ENCODE data around the gene RPAP2. TPM values are rescaled to one million over a fixed set of nuclear protein-coding genes. Genes with fewer than 3 reads are reported as not detected.
"Not testable (repeated sequence)": the region's sequence is repeated elsewhere in the genome, so short reads cannot be mapped to it uniquely, and the experiment has no call there.

The RPAP2 gene
- total RNA-seq, 1 donor from 2014 or later = 2.6 TPM

DNA sequence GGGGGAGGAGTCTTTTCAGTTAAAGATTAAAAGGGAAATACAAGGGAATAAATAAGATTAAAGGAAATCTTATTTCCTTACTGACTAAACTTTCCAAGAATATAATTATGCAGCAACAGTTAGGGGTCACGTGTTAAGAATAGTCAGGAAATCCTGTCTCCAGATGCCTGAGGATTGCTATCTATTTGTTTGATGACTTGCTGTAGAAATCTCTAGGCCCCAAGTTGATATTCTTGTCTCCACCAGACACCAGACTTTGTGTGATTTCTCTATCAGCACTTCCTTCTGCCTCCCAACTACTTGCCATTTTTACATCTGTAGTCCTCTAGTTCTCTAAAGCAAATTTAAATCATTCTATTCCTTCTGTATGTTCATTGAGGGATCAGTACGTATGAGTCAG, 77.5 kb downstream of the RPAP2 start:
- peak in 1 of 2 donors; percentile 57 for DNase-seq (ENCODE audit: low read depth in 2 of 2)

DNA sequence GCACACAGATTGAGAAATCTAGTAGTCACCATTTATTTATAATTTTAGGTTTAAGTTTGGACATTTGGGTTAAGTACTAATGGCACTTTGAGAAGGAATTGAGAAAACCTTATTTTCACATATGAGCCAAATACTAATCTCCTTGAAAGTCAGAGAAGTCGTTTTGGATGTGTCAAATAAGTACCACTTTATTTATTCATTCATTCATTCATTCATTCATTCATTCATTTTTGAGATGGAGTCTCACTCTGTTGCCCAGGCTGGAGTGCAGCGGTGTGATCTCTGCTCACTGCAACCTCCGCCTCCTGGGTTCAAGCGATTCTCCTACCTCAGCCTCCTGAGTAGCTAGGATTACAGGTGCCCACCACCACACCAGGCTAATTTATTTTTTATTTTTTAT, 79.1 kb downstream of the RPAP2 start:
- not testable (repeated sequence) for DNase-seq (ENCODE audit: low read depth in 2 of 2)

DNA sequence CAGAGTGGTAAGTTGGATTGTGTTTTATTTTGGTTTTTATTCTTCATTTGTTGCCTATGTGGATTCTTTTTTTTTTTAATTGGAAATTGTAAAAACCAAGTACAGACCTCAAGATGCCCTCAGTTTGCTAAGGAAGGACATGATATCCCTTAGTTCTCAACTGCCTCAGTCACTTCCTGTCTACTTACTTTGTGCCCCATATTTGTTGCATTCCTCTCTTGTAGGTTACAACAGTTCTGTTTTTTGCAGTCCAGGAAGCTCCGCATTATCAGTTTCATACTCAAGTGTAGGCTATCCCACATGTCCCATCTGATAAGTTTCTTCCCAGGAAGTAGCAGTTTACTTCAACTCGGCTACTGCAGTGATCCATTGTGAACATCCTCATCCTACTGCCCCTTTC, 82.0 kb downstream of the RPAP2 start:
- DNase-seq (ENCODE audit: low read depth in 2 of 2) = peak in 1 of 2 donors; percentile 14

DNA sequence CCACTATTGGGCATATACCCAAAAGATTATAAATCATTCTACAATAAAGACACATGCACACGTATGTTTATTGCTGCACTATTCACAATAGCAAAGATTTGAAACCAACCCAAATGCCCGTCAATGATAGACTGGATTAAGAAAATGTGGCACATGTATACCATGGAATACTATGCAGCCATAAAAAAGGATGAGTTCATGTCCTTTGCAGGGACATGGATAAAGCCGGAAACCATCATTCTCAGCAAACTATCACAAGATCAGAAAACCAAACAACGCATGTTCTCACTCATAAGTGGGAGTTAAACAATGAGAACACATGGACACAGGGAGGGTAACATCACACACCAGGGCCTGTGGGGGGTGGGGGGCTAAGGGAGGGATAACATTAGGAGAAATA, 95.1 kb downstream of the RPAP2 start:
- not testable (repeated sequence) for DNase-seq (ENCODE audit: low read depth in 2 of 2)

DNA sequence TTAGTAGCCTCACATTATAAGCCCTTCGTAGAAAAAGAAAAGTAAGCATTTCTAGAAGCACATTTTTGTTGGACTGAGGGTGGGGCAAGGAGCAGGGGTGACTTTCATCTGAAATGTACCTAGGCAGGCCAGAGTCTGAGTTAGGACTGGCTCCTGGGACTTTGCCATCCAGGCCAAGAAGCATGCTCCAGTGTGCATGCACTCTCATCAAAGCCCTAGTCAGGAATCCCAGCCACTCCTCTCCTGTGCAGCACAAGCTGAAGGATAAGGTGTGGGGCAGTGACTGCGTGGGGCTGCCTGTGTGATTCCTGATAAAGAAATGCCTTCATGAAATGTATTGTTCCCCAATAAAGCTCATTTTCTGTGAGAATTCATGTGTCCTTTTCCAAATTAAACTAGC, 99.7 kb downstream of the RPAP2 start:
- no peak for DNase-seq (ENCODE audit: low read depth in 2 of 2)

DNA sequence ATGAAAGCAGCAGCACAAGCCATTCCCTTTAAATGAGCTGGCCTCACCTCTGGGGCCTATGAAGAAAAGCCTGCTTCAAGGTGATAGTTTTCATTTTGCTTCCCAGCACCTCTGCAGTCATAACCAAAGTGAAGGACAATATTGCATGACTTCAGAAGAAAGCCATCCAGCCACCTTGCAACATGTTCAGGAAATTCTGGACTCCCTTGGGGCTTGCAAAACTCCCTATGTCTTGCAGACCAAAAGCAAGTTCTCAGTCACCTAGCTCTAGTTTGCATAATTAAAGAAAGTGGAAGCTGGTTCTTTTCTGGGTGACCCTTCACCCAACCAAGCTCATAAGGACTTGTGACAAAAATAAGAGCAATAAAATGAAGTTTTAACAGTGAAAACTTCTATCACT, 100.2 kb downstream of the RPAP2 start:
- DNase-seq (ENCODE audit: low read depth in 2 of 2) = no peak

DNA sequence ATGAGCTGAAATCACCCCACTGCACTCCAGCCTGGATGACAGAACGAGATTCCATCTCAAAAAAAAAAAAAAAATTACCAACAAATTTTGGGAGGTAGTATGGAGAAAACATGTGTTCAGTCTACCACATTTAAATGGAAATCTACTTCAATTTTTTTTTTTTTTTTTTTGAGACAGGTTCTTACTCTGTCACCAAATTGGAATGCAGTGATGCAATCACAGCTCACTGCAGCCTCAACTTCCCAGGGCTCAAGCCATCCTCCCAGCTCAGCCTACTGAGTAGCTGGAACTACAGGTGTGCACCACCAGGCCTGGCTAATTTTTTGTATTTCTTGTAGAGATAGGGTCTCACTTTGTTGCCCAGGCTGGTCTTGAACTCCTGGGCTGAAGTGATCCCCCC, 105.8 kb downstream of the RPAP2 start:
- DNase-seq (ENCODE audit: low read depth in 2 of 2) = no peak

DNA sequence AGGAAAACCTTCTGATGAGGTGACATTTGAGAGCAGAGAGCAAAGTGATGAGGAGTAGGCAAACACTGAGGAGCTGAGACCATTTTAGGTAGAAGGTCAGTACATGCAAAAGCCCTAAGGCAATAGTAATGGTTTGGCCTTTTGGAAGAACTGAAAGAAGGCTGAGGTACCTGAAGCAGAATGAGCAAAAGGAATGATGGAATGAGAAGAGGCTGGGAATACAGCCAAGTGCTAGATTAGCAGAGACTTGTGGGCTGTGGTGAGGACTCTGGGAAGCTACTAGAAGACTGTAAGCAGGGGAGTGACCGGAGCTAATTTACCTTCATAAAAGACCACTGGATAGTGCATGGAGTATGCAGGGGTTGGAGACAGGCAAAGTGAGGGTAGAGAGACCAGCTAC, 110.0 kb downstream of the RPAP2 start:
- DNase-seq (ENCODE audit: low read depth in 2 of 2) = no peak

DNA sequence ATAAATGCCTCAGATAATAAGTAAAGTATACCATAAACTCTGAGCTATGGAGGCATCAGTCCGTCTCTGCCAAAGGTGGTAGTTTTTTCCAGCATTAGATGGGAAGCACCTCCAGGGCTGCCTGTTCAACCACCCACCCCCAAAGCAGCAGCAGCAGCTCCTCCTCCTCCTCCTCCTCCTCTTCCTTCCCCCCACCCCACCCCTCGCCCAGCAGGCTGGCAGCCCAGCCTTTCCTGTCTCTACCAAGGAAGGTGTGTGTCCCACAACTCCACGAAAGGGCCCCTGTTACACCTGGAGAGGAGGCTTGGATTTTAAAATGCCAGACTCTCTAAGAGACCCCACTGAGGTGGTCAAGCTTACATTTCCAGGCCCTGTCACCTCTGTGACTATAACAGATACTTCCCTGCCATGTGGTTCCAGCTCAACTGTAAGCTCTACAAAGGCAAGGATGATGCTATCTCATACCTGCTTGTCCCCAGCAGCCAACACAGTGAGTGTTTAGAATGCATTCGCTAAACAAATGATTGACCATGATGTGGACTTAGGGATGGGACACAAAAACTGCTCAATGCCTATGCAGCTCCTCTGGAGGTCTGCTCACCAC, 111.2 kb downstream of the RPAP2 start:
- no peak for DNase-seq (ENCODE audit: low read depth in 2 of 2)

DNA sequence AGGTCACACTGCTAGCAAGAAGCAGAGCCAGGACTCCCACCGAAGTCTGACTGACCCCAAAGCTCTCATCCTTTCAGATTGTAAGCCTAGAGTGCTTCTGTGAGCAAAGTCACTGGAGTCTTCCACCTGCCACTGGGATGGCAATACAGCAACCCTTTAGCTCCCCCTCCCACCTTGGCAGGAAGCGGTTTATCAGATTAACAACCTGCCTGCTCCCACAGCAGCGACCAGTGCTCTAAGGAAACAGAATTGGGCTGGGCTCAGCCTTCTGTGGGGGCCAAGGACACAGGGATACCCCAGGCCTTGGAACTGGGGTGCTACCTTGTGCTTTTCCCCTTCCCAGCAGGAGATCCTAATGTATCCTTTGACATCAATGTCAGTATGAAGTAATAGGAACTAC, 111.8 kb downstream of the RPAP2 start:
- no peak for DNase-seq (ENCODE audit: low read depth in 2 of 2)

DNA sequence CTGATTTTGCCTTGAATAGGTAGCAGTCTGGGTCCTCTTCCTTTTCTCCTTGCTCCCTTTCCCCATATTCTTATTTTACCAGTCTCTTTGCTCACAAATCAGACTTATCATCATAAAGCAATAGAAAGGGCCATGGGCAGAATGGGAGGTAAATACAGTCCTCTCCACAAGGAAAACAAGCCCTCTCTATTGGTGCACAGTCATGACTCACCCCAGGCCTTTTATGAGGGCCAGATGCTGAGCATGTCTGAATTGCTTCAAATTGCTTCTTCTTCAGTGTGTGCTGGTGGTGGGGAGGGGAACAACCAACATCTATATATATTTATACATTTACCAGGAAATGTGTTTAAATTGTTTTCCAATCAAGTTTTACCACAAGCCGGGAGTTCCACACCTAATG, 112.7 kb downstream of the RPAP2 start:
- DNase-seq (ENCODE audit: low read depth in 2 of 2) = no peak

DNA sequence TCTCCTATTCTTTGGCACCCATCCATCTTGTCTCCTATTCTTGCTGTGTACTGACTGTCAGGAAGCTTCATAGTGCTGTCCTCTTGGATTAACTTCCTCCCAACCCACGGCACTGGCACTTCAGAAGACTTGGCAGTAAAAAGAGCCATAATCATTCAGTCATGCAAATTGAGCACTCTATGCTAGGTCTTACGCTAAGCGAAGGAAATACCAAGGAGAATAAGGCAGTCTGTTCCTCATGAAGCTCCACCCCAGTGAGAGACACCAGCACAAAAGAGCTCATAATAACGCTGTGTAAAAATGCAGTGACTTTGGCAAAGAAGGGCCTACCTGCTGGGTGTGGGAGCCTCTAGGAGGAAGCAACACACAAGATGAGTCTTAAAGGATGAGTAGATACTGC, 120.8 kb downstream of the RPAP2 start:
- peak in 1 of 2 donors; percentile 20 for DNase-seq (ENCODE audit: low read depth in 2 of 2)

DNA sequence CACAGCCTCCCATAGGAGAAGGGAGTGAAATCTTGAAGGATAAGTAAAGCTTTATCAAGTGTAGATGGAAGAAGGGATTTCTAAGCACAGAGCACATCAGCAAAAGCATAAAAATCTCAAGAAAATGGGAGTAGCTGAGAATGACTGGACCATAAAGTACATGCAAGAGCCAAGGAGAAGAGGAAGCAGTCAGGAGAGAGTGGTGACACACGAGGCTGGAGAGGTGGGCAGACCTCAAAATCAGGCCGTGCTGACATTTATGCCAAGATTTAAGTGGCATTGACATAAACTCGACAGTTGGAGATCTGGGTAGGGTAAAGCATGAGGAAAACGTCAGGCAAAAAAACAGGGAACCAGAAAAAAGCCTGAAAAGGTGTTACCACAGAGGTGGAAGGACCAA, 125.5 kb downstream of the RPAP2 start:
- no peak for DNase-seq (ENCODE audit: low read depth in 2 of 2)

DNA sequence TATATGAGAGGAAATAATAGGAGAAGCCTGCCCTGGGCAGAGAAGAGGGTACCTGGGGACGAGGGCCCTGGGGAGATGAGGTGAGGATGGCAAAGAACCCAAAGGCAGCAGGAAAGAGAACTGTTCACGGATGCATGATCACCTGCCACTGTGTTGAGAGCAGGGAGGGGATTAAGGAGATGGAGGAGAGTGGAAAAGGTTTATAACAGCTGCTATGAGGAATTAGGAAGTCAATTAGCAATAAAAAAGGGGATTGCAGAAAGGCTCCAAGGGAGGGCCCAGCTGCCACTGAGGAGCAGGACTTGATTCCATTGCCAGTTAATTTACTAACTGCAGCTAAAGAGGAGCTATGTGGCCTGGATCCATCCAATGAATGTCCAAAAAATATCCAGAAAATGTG, 126.8 kb downstream of the RPAP2 start:
- no peak for DNase-seq (ENCODE audit: low read depth in 2 of 2)

DNA sequence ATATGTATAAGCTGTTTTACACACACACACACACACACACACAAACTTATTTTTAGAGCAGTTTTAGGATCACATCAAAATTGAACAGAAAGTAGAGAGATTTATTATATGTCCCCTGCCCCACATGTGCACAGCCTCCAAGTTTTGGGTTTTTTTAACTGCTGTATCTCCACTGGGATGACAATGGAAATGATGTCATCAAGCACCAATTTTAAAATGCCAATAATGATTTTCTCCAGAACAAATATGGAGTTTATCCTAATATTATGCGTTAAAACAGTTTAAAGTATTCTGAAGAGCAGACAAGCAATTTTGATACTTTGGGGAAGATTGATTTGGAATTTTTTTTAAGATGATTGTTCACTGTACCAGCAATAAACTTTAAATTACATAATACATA, 131.2 kb downstream of the RPAP2 start:
- DNase-seq (ENCODE audit: low read depth in 2 of 2) = no peak

DNA sequence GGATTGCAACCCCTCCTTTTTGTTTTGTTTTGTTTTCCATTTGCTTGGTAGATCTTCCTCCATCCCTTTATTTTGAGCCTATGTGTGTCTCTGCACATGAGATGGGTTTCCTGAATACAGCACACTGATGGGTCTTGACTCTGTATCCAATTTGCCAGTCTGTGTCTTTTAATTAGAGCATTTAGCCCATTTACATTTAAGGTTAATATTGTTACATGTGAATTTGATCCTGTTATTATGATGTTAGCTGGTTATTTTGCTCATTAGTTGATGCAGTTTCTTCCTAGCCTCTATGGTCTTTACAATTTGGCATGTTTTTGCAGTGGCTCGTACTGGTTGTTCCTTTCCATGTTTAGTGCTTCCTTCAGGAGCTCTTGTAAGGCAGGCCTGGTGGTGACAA, 135.7 kb downstream of the RPAP2 start:
- DNase-seq (ENCODE audit: low read depth in 2 of 2) = not testable (repeated sequence)

DNA sequence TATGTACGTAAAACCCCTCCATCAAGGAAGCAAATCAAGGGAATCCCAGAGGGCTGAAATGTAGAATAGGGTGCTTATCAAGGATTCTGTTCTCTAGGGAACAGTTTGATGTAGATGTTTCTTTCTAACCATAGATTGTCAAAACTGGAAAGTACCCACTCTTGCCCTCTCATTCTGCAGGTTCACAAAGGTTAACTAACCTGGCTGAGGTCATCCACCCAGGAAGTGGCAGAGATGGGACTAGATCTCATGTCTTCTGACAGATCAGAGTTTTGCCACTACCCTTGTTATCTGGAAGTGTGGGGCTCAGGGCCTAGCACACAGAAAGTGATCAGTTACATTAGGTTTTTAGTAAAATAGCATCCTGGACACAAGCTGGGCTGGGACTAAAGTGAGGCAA, 140.4 kb downstream of the RPAP2 start:
- DNase-seq (ENCODE audit: low read depth in 2 of 2) = no peak

DNA sequence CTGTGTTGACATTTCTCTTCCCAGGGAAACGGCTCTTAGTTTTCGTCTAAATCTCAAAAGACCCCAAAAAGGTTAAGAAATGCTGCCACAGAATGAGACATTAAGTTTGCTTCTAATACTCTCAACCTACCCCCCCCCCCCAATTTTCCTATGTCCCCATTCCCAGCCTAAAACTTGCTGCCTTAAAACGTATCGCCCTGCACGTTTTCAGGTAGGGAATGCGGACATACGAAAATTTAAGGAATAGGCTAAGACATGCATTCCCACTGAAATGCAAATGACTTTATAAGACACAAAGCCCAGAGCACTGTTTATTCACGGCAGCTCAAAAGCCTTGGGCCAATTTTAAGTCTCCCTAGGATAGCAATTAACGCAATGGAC, 142.4 kb downstream of the RPAP2 start:
- no peak for DNase-seq (ENCODE audit: low read depth in 2 of 2)

DNA sequence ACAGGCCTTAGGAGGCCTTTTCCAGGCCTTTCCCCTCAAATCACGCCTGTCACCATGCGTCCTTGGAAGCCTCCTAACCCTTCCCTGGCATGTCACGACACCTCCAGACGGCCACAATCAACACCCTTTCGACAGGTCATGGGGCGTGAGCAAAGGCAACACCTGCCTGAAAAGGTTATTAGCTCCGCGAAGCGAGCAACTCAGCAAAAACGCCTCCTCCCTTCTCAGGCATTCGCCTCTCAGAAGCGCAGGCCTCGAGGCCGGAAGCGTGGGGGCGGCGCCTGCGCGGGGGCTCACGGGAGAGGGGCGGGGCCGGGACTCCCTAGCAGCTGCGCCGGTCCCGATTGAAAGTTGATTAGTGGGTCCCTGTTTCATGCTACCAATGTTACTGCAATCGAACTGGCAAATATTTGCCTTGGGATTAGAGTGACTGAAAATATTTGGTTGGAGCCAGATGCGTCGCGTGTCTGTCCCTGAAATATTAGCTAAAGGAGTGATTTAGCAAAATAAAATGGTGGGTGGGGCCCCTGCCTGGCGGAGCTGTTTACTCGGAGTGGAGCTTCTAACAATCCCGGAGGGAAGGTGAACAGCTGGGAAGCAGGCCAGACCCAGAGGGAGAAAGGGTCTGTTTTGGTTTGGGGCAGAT, 143.0 kb downstream of the RPAP2 start:
- DNase-seq (ENCODE audit: low read depth in 2 of 2) = no peak

DNA sequence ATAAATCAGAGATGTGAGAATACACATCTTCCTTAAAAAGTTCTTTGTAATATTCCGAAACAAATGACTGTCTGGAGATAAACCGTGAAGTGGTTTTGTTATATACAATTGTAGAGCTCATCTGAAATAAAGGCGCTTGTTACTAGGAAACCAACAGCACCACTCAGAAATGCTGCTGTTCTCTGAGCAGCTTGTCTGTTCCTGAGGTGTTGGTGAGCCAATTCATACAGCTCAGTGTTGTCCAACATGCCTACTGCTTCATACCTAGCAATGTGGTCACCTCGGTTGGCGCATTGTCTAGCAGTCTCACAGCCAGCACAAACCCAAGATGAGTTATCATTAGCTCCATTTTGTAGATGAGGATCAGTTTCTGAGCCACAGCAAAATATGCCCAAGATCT, 143.5 kb downstream of the RPAP2 start:
- DNase-seq (ENCODE audit: low read depth in 2 of 2) = no peak

DNA sequence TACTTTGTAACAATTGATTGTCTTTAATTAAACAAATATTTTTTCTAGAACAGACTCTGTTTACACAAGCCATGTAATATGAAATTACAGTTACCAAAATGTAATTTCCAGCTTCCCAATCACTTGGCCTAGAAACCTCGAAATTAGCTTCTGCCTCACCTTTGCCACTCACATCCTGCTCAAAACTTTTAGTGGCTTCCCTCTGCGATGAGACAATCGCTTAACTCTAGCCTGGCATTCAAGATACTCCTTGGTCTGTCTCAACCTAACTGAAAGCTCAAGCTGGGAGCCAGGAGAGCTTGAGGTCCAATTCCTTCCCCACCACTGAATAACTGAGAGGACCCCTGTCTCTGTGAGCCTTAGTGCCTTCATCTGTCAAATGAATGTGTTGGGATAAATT, 145.0 kb downstream of the RPAP2 start:
- no peak for DNase-seq (ENCODE audit: low read depth in 2 of 2)

DNA sequence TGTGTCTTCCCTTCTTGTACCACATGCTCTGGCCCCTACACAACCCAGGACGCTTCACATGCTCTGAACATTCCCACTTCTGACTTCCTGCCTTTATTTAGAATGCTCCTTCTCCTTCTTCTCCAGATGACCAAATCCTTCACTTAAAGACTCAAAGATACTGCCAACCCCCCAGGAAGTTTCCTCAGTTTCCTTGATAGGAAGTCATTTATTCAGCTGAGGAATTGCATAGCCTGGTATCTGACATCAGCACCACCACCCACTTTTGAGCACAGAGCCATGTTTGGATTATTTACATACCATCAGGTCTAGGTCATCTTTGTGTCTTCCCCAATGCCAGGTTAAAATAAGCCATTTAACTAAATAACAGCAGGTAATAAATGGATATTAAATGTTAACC, 145.5 kb downstream of the RPAP2 start:
- peak in 1 of 2 donors; percentile 32 for DNase-seq (ENCODE audit: low read depth in 2 of 2)

DNA sequence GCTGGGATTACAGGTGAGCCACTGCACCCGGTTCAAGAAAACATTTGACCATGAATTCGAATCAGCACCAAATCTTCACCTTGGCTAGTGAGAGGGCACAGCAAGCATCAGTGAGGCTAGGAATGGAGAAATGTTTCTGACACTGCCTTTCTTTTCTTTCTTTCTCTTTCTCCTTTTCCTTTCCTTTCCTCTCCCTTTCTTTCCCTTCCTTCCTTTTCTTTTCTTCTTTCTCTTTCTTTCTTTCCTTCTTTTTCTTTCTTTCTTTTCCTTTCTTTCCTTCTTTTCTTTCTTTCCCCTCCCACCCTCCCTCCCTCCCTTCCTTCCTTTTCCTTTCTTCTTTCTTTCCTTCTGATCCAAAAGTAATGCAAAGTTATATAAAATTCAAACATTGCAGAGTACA, 147.0 kb downstream of the RPAP2 start:
- no peak for DNase-seq (ENCODE audit: low read depth in 2 of 2)

DNA sequence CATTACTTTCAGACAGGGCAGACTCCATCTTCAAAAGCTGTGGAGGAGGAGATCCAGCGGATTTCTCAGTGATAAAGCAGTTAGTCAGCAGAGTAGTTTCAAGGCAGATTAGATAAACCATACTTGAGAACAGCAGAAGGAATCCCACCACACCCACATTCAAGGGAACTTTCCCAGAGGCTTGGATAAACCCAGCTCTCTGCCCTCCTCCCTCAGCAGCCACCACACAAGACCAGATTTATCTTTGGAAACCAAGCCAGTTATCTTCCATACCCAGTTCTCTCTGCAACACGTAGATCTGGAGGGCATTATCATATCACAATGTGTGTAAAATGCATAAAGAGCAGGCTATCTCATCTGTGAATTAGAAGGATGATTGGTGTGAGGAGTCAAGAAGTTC, 147.7 kb downstream of the RPAP2 start:
- no peak for DNase-seq (ENCODE audit: low read depth in 2 of 2)
